Cerebellar cortex (tissue), 1 donor: ENCODE results near the gene CCDC40.
A peak's percentile ranks its signal among the peaks of the same experiment; 100 is the strongest.
"Not testable (repeated sequence)": the region's sequence is repeated elsewhere in the genome, so short reads cannot be mapped to it uniquely, and the experiment has no call there.

Source experiments
- DNase-seq: peaks from one replicate; pipeline ENCODE4 v3.0.0-alpha.2; 2015; ENCODE audit warnings: low spot score

CCDC40 gene

DNA sequence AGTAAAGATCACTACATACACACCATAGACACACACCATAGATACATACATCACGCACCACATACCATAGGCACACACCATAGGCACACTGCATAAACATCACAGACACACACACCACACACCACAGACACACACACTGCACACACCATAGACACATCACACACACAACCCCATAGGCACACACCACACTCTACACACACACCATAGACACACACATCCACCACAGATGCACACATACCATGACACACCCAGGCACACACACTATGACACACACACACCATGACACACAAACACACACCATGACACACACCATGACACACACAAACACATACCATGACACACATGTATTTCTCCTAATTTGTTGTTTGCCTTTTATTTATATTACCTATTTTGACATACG lies 14.8 kb upstream of the CCDC40 start:
- no peak for DNase-seq

DNA sequence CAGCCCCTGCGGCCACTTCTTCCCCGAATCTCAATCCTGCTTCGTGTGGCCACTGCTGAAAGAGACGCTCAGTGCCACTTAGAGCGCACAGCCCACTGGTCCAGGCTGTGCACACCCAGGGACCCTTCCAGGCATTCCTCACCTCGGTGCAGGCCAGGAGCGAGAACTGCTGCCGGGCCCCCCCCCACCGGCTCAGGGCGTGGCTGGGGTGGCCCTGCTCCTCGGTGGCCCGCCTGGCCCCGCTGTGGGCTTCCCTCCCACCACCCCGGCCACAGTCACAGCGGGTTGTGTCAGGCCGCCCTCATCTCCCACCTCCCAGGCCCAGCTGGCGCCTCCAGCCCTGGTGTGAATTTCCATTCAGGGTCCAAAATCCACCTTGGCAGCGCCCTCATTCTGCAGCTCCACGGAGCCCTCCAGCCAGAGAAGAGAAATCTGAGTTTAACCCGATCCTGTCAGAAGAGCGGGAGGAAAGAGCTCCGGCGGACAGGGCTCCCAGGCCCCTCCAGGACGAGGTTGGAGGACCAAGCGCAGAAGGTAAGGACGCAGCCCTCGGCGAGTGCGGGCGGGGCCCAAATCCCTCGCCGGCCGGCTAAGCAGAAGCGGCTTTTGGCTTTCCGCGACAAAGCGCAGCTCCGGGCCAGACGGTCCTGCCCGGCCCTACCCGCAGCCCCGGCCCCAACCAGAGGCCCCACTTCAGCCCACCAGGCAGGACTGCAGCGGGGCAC lies 12.8 kb upstream of the CCDC40 start:
- DNase-seq = peak; percentile 77

DNA sequence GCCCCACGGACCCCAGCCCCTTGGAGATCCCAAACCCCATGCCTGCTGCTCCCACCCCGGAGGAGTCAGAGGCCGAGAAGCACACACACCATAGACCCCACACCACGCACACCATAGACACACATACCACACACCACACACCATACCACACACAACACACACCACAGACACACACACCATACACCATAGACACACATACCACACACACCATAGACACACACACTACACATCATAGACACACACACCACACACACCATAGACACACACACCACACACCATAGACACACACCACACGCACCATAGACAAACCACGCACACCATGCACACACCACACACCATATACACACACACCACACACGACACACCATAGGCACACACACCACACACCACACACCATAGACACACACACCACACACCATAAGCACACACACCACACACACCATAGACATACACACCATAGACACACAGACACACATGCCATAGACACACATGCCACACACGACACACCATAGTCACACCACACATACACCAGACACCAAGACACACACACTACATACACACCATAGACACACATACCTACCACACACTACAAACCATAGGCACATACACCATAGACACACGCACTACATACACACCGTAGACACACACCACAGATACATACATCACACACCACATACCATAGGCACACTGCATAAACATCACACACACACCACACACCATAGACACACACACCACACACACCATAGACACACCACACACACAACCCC lies 12.1 kb upstream of the CCDC40 start:
- no peak for DNase-seq

DNA sequence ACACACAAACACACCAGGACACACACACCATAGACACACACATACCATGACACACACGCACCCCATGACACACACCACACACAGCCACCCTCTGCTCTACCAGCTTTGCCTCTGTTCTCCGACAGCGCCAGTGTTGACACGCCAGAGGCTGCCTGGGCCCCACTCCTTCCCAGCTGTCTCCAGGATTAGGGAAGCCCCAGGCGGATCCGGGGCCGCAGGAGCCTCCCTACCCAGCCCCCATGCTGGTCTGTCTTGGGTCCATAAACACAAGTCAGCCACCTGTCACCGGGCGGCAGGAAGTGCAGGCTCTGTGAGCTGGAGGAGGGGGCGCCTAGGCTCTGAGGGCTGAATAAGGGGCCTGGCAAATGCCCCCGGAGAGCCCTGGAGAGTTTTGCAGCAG lies 11.3 kb upstream of the CCDC40 start:
- no peak for DNase-seq

DNA sequence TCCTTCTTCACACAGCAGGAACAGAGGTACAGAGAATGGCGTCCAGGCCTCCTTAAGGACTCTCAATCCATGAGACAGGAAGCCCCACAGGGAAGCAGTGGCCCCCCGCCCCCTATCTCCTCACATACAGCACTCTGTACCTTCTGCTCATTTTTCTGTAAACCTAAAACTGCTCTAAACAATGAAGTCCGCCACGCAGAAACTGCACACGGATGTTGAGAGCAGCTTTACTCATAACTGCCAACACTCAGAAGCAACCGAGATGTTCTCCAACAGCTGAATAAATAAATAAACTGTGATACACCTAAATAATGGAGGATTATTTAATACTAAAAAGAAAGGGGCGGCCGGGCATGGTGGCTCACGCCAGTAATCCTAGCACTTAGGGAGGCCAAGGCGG lies 10.6 kb upstream of the CCDC40 start:
- DNase-seq = no peak

DNA sequence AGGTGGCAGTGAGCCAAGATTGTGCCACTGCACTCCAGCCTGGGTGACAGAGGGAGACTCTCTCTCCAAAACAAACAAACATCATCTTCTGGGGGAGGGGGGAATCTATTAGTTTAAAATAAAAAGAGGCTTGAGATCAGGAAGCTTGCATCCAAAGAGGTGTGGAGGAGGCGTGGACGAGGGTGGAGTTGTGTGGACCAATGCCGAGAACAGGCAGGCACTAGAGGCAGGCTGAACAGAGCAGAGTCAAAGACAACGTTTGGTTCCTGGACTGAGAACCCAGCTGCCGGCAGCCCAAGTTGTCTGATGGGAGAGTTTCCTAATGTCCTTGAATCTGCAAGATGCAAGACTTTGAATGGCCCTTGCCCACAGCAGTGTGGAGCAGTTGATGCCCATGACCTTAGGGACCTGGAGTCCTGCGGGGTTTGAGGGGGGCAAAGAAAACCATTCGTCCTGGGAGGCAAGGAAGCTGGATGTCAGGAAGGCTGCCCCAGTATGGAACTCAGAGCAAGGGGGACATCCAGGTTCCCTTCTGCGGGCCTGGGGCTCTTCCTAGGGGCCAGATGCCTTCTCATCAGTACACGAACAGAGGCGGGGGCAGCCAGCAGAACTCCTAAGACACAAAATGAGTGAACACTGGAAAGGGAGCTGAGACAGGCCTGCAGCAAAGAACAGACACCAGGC lies 9.9 kb upstream of the CCDC40 start:
- peak; percentile 70 for DNase-seq

DNA sequence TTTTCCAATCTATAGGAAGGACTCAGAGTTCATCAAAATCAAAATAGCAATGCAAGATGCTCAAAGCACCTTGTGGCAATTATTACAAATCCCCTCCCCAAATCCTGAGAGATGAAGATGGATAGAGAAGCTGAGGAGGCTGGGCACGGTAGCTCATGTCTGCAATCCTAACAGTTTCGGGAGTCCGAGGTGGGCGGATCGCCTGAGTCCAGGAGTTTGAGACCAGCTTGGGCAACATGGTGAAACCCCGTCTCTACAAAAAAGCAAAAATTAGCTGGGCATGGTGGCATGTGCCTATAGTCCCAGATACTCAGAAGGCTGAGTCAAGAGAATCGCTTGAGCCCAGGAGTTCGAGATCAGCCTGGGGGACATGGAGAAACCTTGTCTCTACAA lies 9.4 kb upstream of the CCDC40 start:
- no peak for DNase-seq

DNA sequence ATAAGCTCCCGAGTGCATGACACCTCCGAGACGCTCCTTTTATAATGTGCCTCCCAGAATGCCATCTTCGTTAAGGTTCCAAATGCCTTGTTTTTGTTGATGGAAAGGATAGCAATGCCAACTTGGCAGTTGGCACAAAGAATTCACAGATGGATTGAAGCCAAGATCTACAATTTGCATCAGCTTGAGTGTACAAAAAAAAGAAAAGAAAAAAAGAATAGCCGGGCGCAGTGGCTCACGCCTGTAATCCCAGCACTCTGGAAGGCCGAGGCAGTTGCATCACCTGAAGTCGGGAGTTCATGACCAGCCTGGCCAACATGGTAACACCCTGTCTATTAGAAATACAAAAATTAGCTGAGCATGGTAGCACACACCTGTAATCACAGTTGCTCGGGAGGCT lies 8.4 kb upstream of the CCDC40 start:
- DNase-seq = peak; percentile 83

DNA sequence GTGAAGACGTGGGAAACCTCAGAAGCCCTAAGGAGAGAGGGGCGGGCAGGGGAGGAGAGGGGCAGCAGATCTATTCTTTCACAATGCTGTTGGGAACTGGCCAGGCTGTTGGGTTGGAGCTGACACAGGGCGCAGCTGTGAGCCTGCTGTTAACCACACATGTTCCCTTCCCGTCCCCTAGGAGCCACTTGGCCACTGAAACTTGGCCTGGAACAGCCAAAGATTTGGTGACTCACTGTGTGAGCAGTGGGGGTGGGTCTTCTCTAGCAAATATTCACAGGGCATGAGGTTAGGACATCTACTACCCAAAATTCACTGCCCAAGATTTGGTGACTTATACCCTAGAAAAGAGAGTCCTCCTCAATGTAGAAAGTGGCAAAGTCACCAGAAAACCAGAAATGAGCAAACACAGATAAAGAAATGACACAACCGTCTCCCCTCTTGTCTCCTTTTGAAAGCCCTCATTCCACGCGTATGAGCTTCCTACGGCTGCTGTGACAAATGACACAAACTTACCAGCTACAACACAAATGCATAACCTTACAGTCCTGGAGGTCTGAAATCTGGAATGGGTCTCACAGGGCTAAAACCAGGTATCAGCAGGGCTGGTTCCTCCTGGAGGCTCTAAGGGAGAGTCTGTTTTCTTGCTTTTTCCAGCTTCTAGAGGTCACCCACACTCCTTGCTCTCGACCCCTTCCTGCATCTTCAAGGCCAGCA lies 7.0 kb upstream of the CCDC40 start:
- no peak for DNase-seq

DNA sequence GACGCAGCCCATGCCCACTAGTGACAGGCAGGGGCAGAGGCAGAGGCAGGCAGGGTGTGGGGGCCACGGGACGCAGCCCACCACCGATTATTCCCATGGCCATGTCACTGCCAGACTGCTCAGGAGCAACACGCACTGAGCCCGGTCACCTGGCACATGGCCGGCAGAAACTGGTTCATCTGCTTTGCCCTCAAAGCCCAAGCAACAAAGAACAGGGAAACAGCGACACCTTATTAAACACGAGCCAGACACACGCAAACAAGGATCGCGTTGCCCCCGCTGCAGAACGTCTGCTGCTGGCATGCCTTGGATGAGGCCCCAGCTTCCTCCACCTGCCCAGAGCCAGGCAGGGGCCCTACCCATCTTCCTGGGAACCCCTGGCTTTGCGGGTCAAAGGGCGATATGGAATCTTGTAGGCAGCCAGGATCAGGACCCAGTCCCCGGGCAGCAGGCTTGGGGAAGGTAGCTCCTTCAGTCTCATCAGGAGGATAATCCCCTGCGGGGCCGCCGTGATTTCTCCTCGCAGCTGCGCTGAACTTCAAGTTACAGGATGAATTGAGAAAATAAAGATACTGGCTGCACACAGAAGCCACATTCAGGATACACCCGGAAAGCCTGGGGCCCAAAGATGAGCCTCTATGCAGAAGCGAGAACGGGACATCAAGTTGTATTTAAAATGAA lies 5.6 kb upstream of the CCDC40 start:
- DNase-seq = peak; percentile 93

DNA sequence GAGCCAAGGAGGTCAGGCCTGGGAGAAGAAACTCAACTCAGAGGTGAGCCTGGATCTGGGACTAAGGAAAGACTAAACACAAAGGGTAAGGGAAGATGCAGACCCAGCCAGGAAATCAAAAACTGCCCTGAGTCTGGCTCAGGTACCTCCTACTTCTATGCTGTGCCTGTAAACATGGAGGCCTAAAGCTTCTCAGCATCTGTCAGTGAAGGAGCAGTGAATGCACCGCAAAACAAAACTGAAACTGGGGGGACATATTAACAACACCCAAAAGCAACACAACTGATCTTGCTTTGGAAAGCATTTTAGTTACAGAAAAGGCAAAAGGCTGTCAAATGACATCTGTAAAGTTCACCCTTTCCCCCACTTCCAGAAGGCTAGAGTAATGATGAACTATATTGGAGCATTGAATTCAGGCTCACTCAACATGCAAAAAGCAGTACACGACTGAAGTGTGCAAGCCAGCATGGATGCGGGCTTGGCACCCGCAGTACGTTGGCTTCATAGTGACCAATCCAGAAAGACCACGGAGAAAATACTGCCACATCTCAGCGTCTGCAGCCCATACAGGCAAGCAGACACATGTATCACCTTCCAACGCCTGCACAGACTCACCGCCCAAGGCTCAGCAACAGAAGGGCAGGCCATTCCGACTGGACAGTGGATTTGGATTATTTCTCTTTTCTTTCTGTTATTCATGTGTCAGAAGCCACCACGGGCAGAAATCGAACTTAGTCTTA lies 4.6 kb upstream of the CCDC40 start:
- peak; percentile 53 for DNase-seq

DNA sequence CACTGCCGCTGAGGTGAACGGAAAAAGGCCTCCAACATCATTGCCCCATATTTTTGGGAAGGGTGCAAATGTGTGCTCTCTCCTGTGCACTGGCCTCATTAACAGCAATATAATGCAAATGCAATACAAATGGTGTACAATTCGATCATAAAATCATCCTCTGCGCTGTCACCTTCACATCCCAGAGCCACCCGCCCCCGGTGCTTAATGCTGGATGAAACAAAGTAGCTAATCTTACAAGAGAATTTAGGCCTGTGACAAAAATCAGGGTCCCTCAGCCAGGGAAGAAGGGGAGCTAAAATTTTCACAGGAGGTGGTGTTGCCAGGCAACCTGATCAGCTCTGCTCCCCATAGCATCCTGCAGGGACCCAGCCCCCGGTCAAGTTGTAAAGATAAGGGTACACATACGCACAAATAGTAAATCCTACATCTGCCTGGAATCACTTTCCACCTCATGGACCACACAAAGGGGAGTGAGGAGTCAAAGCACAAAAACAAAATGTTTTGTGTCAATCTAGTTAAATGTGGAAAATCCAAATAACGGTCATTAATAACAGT lies 3.7 kb upstream of the CCDC40 start:
- DNase-seq = no peak

DNA sequence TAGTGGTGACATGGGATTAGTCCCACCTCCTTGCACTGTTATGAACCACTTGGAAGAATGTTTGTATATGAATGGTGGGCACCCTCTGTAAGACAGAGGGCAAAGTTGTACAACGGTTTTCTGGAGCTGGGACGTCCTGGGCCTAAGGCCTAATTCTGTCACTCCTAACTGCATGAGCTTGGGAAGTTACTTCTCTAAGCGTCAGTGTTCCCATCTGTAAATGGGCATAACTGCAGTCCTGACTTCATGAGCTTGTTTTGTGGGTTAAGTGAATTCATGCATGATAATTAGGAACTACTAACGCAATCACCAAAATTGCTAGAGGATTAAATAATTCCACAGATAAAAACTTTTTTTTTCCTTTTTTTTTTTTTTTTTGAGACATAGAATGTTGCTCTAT lies 2.6 kb upstream of the CCDC40 start:
- DNase-seq = no peak

DNA sequence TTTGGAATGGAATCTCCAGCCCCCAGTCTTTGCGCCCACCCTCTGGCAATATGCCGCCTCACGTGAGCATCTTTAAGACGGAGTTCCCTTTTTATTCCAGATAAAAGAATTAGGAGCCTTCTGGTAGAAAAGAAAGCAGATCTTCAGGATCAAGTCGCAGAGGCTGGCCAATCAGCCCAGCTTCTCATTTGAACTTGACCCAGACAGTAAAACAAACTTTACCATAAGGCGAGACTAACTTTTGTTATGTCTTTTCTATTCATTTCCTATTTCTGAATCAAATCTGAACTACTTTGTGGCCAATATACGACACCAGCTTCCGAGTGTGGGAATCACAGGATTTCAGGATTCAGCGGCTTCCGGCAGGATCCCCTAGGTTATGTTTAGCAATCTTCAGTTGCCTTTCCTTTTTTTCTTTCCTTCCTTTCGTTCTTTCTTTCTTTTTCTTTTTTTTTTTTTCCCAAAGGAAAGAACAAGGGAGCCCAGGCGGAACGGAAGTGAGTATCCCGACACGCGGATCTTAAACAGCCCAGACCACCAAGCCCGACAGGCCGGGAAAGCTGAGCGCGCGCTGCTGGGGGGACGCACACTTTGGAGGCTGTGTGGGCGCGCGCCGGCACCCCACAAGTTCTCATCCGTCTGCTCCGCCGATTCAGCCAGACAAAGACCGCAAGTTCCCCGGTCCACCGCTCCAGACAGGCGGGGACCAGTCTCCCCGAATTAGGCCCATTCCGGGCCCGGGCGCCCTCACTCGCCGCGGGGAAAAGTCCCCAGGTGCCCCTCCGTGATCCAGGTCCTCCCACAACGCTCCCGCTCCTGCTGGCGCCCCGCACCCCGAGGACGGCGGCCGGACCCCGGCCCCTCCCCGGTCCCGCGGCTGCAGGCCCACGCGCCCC lies 1.4 kb upstream of the CCDC40 start:
- peak; percentile 41 for DNase-seq

DNA sequence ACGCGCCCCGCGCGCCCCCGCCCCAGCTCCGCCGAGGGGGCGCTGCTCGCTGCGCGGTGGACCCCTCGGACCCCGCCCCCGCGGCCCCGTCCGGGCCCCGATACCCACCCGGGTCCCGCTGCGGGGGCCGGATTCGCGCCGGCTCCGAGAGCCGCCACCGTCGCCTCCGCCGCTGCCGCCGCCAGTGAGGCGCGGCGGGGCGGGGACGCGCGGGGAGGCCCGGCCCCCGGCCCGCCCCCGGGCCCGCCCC lies 830 bp upstream of the CCDC40 start, which contains the start of gene TBC1D16:
TBC1D16 (minus strand) TSS at position 186 of the 250 bp plus-strand sequence. CDS start 22,325 bp downstream, outside the sequence.
- no peak for DNase-seq

DNA sequence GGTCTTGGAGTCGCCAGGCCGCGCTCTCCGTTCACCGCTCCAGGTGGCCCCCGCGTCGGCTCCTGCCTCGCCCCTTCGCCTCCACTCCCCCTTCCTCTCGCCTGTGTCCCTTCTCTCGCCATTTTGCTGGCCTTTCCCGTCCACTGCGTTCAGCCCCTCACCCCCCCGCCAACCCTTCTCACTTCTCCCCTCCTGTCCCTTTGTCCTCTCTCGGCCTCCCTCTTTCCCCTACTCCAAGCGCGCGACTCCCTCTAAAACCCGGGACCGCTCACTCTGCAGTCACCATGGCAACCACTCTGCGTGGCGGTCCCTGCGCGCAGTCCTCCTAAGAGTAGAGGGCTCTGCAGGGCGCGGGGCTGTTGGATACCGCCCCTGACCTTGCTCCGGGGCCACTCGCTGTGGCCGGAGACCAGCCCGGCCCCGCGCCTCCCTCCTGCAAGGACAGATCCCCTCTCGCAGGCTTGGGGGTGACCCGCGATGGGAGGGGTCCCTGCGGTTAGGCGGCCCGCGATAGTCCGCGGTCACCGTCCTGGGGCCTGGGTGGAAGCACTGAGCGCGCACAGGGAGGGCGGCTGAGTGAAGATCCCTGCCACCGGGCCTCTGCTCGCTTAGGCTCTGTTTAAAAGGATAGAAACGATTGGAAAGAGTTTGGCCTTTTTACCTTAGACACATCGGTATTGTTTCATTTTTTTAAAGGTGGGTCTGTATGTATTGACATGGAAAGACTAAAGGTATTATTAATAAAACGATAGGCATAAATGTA lies 454 bp downstream of the CCDC40 start:
- DNase-seq = peak; percentile 53

DNA sequence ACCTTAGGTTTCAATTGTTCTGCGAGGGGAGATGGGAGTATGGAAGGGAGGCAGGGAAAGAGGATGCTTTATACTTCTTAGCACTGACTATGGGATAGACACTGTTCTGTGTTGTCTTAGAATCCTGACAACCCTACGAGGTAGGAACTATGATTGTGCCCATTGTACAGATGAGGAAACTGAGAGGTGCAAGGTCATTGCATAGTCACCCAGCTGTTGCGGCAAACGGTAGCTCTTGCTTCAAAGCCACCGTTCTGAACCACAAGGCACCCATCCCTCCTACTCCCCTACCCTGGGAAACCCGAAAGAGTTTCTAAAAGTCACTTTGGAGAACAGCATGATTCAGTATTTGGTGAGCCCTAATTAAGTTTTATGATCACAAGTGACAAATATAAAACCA lies 7.5 kb downstream of the CCDC40 start:
- no peak for DNase-seq

DNA sequence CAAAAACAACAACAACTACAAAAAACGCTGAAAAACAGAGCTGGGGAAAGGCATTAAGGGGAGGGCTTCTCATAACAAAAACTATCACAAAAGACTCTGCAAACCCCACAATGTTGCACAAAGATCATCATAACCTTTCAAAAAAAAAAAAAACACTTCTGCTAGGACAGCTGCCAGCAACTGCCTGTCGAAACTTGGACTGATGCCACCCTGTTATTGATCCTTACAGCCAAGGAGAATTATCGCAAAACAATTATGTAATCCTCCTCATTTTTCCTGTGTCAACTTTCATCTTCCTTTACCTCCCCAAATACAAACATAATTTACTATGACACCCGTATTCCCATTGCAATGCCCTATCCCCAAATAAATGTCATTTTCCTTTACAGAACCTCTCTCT lies 9.3 kb downstream of the CCDC40 start:
- DNase-seq = no peak

DNA sequence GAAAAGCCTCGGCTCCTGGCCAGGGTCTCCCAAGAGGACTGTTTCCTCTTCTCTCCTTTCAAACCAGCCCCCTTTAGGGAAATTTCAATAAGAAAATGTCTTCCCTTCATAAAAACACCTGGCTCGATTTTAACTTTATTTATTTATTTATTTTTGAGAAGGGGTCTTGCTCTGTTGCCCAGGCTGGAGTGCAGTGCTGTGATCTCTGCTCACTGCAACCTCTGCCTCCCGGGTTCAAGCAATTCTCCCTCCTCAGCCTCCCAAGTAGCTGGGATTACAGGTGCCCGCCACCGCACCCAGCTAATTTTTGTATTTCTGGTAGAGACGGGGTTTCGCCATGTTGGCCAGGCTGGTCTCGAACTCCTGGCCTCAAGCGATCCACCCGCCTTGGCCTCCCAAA lies 10.3 kb downstream of the CCDC40 start:
- DNase-seq = not testable (repeated sequence)
